ENCODE data around the gene KDSR. TPM values are rescaled to one million over a fixed set of nuclear protein-coding genes. Genes with fewer than 3 reads are reported as not detected.

The KDSR gene
- total and polyA plus RNA-seq, 9 of the 15 experiments (the other 6 are each of a cell fraction or from before 2014, with no cell fraction given): 4.0 to 24.7 (median 12.4) TPM

GRCh38 chr18:63373161-63373560, 6.2 kb upstream of the KDSR start:
- in situ Hi-C loops (cut with MboI): loop anchor here (5.0 kb wide), 1 partner anchor 44 kb away; no protein-coding TSS in a partner anchor
- no TSS peak for BruUV-seq (replicated peaks)
- Histone ChIP-seq H3K27ac (ENCODE audit: extremely low read depth, low read depth, low read length) (no peak overlapping the region), H4K20me1 (replicated peaks; ENCODE audit: control insufficient read depth, insufficient read depth, low read length) (no peaks in the 10 kb centered on the region), H3K79me2 (ENCODE audit: control insufficient read depth, insufficient read depth, low read length) (no peaks in the 10 kb centered on the region), H3K4me3 (no peak overlapping the region), H3K9ac (ENCODE audit: insufficient read depth in 1 of 2, low read depth in 2 of 2, low read length in 2 of 2) (no peak overlapping the region), H3K9me3 (replicated peaks; ENCODE audit: control insufficient read depth, insufficient read depth, low read depth, low read length) (no peaks in the 10 kb centered on the region; the same call in 1 of the 2 replicates), H3K9me1 (ENCODE audit: control insufficient read depth, insufficient read depth, low read length) (no peaks in the 10 kb centered on the region), H2AFZ (ENCODE audit: low read depth, low read length) (no peak overlapping the region), H3K27me3 (ENCODE audit: control insufficient read depth in 2 of 2, insufficient read depth in 2 of 2, low read length in 2 of 2) (no peaks in the 10 kb centered on the region), H3K4me1 (replicated peaks in 1 of 2; ENCODE audit: control insufficient read depth in 2 of 2, insufficient read depth in 2 of 2, low read length in 2 of 2) (no peaks in the 10 kb centered on the region), H3K36me3 (ENCODE audit: control insufficient read depth, insufficient read depth, low read length) (no peaks in the 10 kb centered on the region), H3K4me2 (ENCODE audit: insufficient read depth, low read length) (no peak overlapping the region)
- POLR2A ChIA-PET: no interaction called here
- CTCF ChIA-PET (ENCODE audit: low intra/inter-chr PET ratio): no interaction called here
- FAIRE-seq (no peak), DNase-seq (ENCODE audit: extremely low read depth in 1 of 4, low spot score in 3 of 4) (no peak), ATAC-seq (no peak)
- TF ChIP-seq ZC3H11A (IDR thresholded peaks at IDR 0.05; ENCODE audit: low read depth, low read length) (no peak), ZNF212 (CRISPR knock-in tag; IDR thresholded peaks at IDR 0.05) (no peak), MYNN (IDR thresholded peaks at IDR 0.05) (no peak), MYNN (CRISPR knock-in tag; IDR thresholded peaks at IDR 0.05) (no peak), NFXL1 (CRISPR knock-in tag; IDR thresholded peaks at IDR 0.05) (no peak), HMBOX1 (IDR thresholded peaks at IDR 0.05) (no peak), ZBTB49 (CRISPR knock-in tag; IDR thresholded peaks at IDR 0.05; ENCODE audit: borderline replicate concordance) (no peak), MAZ (CRISPR knock-in tag; conservative IDR thresholded peaks at IDR 0.05 in 1 of 2, IDR thresholded peaks at IDR 0.05 in 1 of 2) (no peak), PREB (CRISPR knock-in tag; IDR thresholded peaks at IDR 0.05) (no peak), NCOR1 (IDR thresholded peaks at IDR 0.05) (no peak), TRIM25 (IDR thresholded peaks at IDR 0.05; ENCODE audit: borderline replicate concordance) (no peak), OTX1 (CRISPR knock-in tag; IDR thresholded peaks at IDR 0.05) (no peak), HDGF (IDR thresholded peaks at IDR 0.05) (no peak), YY1 (IDR thresholded peaks at IDR 0.05; ENCODE audit: borderline replicate concordance in 1 of 3, control insufficient read depth in 1 of 3, extremely low read depth in 1 of 3, insufficient read depth in 3 of 3, insufficient read length in 1 of 3, insufficient replicate concordance in 2 of 3, low read depth in 1 of 3, low read length in 2 of 3) (no peak)
- WGBS (ENCODE audit: insufficient coverage, low coverage, missing lambda C conversion rate): 33% methylated on average over 1 of the region's 1 CpG
- intact Hi-C loops (cut with micrococcal nuclease): no loop called here
